NCI-H2196 (cell line): Measurements from ENCODE around the gene YPEL1.
"Not testable (repeated sequence)": the region's sequence is repeated elsewhere in the genome, so short reads cannot be mapped to it uniquely, and the experiment has no call there.

Experiments used
- DNase-seq: peaks from one replicate; lab custom pipeline; 2025; ENCODE audit not compliant: unreplicated experiment; lab: John Stamatoyannopoulos, UW

Gene YPEL1

DNA sequence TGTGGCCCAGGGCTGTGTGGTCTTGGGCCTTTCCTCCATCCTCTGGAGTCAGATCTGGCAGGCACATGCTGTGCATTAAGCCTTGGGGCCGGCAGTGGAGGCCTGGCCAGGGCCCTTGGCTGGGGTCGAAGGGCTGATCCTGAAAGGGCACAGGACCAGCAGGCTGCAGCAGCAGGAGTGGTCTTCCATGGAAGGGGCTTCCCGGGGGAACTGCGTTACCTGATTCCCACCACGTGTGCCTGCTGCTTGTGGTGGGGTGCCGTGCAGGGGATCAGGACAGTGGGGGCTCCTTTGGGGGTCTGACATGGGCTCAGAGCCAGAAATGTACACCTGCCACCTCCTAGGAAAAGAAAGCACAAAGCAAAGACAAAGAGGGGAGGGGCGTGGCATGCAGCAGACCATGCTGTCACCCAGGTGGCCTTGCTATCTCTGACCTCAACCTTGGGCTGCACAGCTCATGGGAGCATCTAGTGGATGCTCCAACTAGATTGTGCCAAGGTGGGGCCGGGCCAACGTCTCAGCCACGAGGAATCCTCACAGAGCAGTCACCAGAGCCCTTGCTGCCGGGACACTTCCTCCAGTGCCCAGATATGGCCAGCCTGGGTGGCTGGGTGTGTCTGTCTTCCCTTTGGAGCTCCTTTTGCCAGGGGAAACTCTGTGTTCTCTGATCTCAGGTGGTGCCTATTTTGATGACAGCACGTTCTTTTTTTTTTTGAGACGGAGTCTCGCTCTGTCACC lies 17.9 kb upstream of the YPEL1 start:
- DNase-seq = no peak

GRCh38 chr22:21752276-21752675 lies 16.7 kb upstream of the YPEL1 start:
- no peak for DNase-seq

DNA sequence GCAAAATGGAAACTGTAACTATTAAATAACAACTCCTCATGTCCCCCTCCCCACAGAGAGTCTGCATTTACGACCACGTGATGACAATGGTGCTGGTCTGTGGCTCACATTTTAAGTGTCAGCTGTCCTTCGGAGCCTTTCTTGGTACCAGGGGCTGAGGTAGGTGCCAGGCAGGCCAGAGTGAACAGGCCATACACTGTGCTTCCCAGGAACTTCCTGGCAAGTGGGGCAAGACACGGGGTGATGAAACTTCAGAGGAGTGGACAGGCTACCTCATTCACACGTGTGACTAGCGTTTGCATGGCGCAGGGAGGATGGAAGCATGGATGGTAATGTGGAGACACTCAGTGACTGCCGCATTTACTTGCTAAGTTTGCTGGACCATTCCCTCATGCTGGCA lies 10.4 kb upstream of the YPEL1 start:
- no peak for DNase-seq

DNA sequence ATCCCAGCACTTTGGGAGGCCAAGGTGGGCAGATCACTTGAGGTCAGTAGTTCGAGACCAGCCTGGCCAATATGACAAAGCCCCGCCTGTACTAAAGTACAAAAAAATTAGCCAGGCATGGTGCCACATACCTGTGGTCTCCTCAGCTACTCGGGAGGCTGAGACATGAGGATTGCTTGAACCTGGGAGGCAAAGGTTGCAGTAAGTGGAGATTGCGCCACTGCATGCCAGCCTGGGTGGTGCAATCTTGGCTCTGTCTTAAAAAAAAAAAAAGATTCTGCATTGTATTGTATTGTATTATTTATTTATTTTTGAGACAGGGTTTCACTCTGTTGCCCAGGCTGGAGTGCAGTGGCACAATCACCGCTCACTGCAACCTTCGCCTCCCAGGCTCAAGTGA lies 9.3 kb upstream of the YPEL1 start:
- DNase-seq = not testable (repeated sequence)

DNA sequence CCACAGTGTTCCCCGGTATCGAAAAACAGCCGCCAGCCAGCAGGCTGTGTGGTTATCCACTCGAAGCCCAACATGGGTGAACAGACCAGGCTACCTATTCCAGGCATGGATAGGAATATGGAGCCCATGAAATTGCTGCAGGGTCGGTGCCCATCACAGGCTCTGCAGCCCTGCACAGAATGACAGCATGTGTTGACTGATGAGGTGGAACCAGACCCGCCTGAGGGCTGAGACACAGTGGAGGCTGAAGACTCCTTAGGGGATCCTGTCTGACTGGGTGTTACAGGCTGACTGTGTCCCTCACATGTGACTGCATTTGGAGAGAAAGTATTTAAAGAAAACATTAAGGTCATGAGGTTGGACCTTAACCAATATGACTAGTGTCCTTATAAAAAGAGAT lies 6.2 kb upstream of the YPEL1 start:
- DNase-seq = no peak

DNA sequence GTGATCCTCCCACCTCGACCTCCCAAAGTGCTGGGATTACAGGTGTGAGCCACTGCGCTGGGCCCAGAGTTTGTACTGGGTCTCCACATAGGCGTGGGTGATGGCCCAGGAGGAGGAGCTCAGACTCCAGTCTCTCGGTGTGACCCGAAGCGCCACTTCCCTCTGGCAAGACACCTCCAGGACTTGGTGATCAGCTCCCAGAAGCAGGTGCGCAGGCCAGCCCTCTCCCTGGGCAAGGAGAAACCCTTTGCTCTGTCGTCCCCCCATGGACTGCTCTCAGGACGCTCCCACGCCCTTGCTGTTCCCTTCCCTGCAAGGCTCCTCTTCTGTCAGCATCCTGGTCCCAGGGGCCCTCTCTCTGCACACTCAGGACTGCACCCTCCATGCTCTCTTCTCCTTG lies 5.5 kb upstream of the YPEL1 start:
- DNase-seq = no peak

DNA sequence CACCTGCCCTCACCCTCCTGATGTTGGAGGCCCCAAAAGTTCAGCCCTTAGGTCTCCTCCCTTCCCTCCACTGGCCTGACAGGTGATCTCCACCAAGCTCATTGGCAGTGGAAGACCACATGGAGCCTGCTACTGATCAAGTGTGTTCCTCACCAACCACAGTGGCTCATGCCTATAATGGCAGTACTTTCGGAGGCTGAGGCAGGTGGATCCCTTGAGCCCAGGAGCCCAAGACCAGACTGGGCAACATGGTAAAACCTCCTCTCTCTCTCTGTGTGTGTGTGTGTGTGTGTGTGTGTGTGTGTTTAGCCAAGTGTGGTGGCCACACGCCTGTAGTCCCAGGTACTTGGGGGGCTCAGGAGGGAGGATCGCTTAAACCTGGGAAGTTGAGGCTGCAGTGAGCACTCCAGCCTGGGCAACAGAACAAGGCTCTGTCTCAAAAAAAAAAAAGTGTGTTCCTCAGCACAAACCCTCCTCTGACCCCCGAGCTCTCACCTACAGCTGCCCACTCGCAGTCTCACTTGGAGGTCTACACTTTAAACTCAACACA lies 4.3 kb upstream of the YPEL1 start:
- DNase-seq = no peak

DNA sequence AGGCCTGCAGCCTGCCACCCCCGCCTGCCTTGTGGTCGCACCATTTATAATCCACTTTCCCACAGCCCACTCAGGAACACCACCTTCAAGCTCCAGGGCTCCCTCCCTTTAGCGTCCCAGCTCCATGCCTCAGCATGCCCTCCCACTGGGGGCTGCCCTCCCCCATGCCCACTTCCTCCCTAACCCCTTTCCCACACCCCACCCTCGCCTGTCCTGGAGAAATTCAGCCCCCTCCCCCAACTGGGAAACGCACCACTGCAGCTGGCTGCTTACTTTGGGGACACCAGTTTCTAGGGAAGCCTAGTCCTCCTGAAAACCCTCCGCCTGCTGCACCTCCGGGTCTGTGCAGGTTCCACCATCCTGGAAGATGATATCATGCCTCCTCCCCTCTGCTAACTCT lies 3.4 kb upstream of the YPEL1 start:
- no peak for DNase-seq

- no peak for DNase-seq
These were observed 2.5 kb upstream of the YPEL1 start for GRCh38 chr22:21738081-21738480.

DNA sequence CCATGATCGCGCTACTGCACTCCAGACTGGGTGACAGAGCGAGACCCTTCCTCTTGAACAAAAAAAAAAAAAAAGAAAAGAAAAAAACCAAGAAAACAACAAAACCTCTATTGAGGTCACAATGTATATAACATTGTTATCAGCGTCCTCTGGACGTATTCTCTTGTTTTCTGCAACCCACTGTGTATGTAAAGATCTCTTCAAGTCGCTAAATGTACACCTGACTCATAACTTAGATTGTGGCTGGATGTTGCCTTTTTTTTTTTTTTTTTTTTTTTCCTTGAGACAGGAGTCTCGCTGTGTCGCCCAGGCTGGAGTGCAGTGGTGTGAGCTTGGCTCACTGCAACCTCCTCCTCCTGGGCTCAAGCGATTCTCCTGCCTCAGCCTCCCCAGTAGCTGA lies 1.4 kb upstream of the YPEL1 start:
- DNase-seq = no peak

- DNase-seq = no peak
These were observed 569 bp upstream of the YPEL1 start for GRCh38 chr22:21736084-21736642.

DNA sequence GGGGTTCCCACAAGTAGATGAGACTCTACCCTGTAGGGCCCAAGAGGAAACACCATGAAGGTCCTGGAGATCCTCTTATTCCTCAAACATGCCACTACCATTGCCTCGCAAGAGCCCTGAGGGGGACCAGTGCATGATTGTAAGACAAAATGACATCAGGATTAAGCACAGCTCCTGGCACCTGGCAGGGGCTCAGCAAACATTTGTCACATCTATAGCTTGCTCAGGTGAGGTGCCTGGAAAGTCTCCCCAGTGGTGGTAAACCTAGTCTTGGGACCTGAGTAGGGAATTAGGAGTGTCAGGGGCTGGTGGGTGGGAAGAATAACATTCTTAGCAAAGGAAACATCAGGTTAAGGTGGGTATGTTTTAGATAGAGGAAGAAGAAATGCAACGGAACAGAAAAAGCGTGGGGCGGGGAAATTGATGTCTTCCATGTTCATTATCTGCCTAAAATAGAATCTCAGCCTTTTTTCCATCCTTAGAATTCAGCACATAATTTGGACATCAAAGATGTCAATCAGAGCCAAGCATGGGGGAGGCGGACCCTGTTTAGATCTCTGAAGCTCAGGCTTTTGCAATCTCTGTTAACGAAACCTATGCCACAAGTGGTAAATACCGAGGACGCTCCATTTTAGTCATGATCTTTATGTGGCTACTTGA lies 924 bp downstream of the YPEL1 start:
- no peak for DNase-seq

DNA sequence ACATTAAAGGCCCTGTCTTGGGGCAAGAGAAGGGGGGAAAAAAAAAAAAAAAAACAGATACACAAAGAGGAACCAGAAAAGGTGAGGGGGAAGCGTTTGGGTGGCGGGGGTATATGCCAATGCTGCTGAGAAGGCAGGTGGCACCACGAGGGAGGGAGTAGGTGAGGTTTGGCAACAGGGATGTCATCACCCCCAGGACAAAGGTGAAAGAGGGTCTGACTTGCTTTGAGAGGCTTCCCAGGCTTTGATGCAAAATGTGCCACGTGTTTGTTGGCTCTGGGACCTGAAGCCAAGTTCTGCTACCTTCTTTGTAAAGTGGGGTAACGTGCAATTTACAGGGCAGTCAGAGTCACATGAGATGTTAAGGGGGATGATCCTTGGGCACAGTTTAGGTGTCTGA lies 4.1 kb downstream of the YPEL1 start:
- DNase-seq = no peak

DNA sequence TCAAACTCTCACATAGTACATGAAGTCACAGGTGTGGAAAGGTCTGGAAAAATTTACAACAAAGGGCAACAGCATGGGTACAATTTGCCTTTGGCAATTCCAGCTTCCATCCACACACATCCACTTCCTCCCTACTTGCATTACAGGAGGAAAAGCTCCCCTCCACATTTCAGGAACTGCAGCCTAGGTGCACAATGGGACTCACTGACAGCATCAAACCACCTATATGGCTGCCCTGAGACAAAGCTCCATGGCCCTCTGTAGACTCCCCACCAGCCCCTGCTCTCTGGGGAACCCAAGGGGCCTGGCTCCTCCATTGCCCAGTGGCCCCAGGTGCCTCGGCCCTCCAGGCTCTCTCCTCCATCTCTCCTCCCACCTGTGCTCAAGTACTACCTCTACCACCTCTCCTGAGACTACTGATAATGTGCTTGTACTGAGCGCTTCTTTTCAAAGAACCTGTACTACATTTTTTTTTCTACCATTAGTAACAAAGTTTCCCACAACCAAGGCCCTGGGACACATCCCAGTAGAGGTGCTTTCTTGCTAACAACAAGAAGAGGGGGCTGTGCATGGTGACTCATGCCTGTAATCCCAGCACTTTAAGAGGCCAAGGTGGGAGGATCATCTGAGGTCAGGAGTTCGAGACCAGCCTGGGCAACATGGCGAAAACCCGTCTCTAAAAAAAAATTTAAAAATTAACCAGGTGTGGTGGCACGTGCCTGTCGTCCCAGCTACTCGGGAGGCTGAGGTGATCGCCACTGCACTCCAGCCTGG lies 4.9 kb downstream of the YPEL1 start:
- no peak for DNase-seq

DNA sequence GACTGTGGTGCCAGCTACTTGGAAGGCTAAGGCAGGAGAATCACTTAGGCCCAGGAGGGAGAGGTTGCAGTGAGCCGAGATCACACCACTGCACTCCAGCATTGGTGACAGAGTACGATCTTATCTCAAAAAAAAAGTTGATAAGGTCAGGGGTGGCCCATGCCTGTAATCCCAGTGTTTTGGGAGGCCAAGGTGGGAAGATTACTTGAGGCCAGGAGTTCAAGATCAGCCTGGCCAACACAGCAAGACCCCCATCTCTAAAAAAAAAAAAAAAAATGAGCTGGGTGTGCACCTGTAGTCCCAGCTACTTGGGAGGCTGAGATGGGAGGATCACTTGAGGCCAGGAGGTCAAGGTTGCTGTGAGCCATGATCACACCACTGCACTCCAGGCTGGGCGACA lies 6.4 kb downstream of the YPEL1 start:
- not testable (repeated sequence) for DNase-seq

- no peak for DNase-seq
These were observed 7.3 kb downstream of the YPEL1 start for GRCh38 chr22:21728270-21728669.

DNA sequence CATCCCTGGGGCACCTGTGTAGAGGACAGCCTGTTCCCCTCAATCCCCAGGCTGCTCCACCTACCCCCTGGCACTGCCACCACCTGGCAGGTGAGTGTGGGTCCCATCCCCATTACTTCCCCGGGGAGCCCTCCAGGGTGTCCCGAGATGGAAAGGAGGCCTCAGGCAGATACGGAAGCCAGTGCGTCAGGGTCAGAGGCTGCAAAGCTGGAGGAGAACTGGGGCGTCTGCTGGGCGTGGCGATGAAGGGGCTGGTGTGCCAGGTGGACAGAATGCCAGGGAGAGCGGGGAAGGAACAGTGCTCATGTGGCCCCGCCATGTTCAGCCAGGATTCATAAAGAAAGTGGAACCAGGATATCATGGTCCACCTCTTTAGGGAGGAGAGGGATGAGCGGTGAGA lies 7.8 kb downstream of the YPEL1 start:
- no peak for DNase-seq

- DNase-seq = no peak
These were observed 8.4 kb downstream of the YPEL1 start for GRCh38 chr22:21727159-21727558.

- no peak for DNase-seq
These were observed 8.9 kb downstream of the YPEL1 start for GRCh38 chr22:21726650-21727049.

- no peak for DNase-seq
These were observed 9.5 kb downstream of the YPEL1 start for GRCh38 chr22:21725956-21726649.

DNA sequence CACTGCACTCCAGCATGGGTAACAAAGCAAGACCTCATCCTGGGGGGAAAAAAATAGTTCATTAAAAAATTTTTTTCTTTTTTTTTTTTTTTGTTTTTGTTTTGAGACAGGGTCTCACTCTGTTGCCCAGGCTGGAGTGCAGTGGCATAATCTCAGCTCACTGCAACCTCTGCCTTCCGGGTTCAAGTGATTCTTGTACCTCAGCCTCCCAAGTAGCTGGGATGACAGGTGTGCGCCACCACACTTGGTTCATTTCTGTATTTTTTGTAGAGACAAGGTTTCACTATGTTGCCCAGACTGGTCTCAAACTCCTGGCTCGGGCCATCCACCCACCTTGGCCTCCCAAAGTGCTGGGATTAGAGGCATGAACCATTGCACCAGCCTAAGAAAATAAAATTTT lies 11.1 kb downstream of the YPEL1 start:
- DNase-seq = not testable (repeated sequence)
